Karpas-422 (cell line): ENCODE data around the gene CSNK2A1. TPM values are rescaled to one million over a fixed set of nuclear protein-coding genes. Genes with fewer than 3 reads are reported as not detected.
"Not testable (repeated sequence)": the region's sequence is repeated elsewhere in the genome, so short reads cannot be mapped to it uniquely, and the experiment has no call there.

Experiments
- DNase-seq: peaks from one replicate; pipeline ENCODE4 v3.0.0-alpha.2; 2015
- H2AFZ ChIP-seq: fragments of 200-600 bp; sonication (generic); 2 replicates; pipeline ENCODE4 v1.6.1; 2014; ENCODE audit warnings: antibody characterized with exemption, low read length, mixed read lengths
- H3K27ac ChIP-seq: fragments of 200-600 bp; sonication (generic); 2 replicates; pipeline ENCODE4 v1.5.1; 2014; ENCODE audit warnings: mild to moderate bottlenecking, low read length, moderate library complexity
- H3K27me3 ChIP-seq: fragments of 200-600 bp; sonication (generic); 2 replicates; pipeline ENCODE4 v1.6.1; 2014; ENCODE audit warnings: low read length, mixed read lengths
- H3K36me3 ChIP-seq: fragments of 200-600 bp; sonication (generic); 2 replicates; pipeline ENCODE4 v1.6.1; 2014; ENCODE audit warnings: low read length, mixed read lengths; ENCODE audit not compliant: insufficient read depth
- H3K4me1 ChIP-seq: fragments of 200-600 bp; sonication (generic); 2 replicates; pipeline ENCODE4 v1.6.1; 2014; ENCODE audit warnings: mild to moderate bottlenecking, low read length, mixed read lengths
- H3K4me2 ChIP-seq: fragments of 200-600 bp; sonication (generic); 2 replicates; pipeline ENCODE4 v1.6.1; 2014; ENCODE audit warnings: low read length, low read depth, mild to moderate bottlenecking; ENCODE audit not compliant: poor library complexity, severe bottlenecking
- H3K4me3 ChIP-seq: fragments of 200-600 bp; sonication (generic); 2 replicates; pipeline ENCODE4 v1.5.1; 2014; ENCODE audit warnings: mild to moderate bottlenecking, antibody characterized with exemption, low read length, mixed read lengths
- H3K79me2 ChIP-seq: fragments of 200-600 bp; sonication (generic); 2 replicates; pipeline ENCODE4 v1.6.1; 2014; ENCODE audit warnings: mild to moderate bottlenecking, low read length, mixed read lengths
- H3K9ac ChIP-seq: fragments of 200-600 bp; sonication (generic); 2 replicates; pipeline ENCODE4 v1.6.0; 2014; ENCODE audit warnings: low read length
- H3K9me2 ChIP-seq: fragments of 200-600 bp; sonication (generic), shearing (Covaris generic); replicated peaks from 2 replicates; pipeline ENCODE4 v1.6.0; 2014; ENCODE audit warnings: mild to moderate bottlenecking, low read length, moderate library complexity; ENCODE audit not compliant: insufficient read depth
- H3K9me3 ChIP-seq: fragments of 300-700, 200-600 bp; sonication (generic); 2 replicates; pipeline ENCODE4 v1.6.1; 2014; ENCODE audit warnings: low read length, mixed read lengths
- H4K20me1 ChIP-seq: fragments of 200-600 bp; sonication (generic); 2 replicates; pipeline ENCODE4 v1.6.1; 2014; ENCODE audit warnings: mild to moderate bottlenecking, antibody characterized with exemption, low read length, low read depth; ENCODE audit not compliant: insufficient read depth
- total RNA-seq: library from RNA; depleted of rRNA; stranded (reverse); fragments of >200 nt; shearing (Covaris generic); gene quantifications from 2 replicates; pipeline ENCODE4 v1.2.3, GENCODE V29; 2014; ENCODE audit warnings: low replicate concordance

Gene CSNK2A1
- total RNA-seq, 1 experiment from 2014 or later: 148 TPM

DNA sequence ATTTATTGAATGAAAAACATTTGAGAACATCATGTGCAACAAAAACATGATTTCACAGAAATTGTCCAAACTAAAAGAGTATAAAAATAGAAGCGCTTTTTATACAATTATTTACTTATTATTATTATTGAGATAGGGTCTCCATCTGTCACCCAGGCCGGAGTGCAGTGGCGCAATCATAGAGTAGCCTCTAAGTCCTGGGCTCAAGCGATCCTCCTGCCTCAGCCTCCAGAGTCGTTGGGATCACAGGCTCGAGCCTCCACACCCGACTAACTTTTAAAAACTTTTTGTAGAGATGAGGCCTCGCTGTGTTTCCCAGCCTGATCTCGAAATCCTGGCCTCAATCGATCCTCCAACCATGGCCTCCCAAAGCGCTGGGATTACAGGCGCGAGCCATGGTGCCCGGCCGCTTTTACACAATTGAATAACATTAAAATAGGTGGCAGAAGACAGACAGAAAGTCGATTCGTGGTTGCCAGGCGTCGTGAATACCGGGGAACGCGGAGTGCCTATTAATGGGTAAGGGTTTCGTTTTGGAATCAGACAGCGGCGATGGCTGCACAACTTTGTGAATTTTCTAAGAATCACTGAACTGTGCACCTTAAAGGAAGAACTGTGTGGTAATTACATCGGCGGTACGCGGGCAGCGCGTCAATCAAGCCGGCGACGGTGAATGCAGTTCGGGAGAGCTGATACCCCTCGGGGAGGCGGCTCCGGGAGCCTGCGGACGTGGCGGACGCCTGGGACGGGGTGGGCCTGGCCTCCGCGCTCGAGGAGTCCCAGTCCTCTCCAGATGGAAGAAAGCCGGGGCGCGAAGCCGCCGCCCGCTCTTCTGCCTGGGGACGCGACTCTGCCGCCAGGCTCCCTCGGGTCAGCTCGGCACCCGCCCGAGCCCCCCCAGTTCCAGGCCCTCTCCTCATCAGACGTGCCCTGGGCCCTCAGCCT, 82.1 kb downstream of the CSNK2A1 start:
- Histone ChIP-seq H2AFZ (no peak overlapping the region), H3K79me2 (peaks cover 54% of the 10 kb centered on the region), H3K4me3 (peak overlapping the region; percentile 71), H3K4me1 (peaks cover 28% of the 10 kb centered on the region), H4K20me1 (peaks cover 4% of the 10 kb centered on the region; the same call in 1 of the 2 replicates), H3K9ac (peak overlapping the region; percentile 91), H3K36me3 (no peaks in the 10 kb centered on the region), H3K9me2 (no peaks in the 10 kb centered on the region), H3K4me2 (peak overlapping the region; percentile 89), H3K27me3 (no peaks in the 10 kb centered on the region), H3K9me3 (no peaks in the 10 kb centered on the region), H3K27ac (peak overlapping the region; percentile 40)
- peak; percentile 68 for DNase-seq

- H3K36me3 ChIP-seq: no peaks in the 10 kb centered on the region
- no peaks in the 10 kb centered on the region for H3K9me3 ChIP-seq
- H2AFZ ChIP-seq: no peak overlapping the region
- H4K20me1 ChIP-seq: peaks cover 4% of the 10 kb centered on the region; the same call in 1 of the 2 replicates
- H3K79me2 ChIP-seq: peaks cover 62% of the 10 kb centered on the region
- no peaks in the 10 kb centered on the region for H3K9me2 ChIP-seq
- DNase-seq: no peak
- peak overlapping the region; percentile 71 for H3K4me3 ChIP-seq
- H3K9ac ChIP-seq: peak overlapping the region; percentile 45
- H3K4me1 ChIP-seq: peaks cover 28% of the 10 kb centered on the region
- H3K4me2 ChIP-seq: peak overlapping the region; percentile 89
- no peaks in the 10 kb centered on the region for H3K27me3 ChIP-seq
- H3K27ac ChIP-seq: no peak overlapping the region
Measured at GRCh38 chr20:460707-461106, 82.9 kb downstream of the CSNK2A1 start.

GRCh38 chr20:460180-460579, 83.4 kb downstream of the CSNK2A1 start:
- no peaks in the 10 kb centered on the region for H3K9me2 ChIP-seq
- H3K9ac ChIP-seq: peak overlapping the region; percentile 45
- no peak for DNase-seq
- no peaks in the 10 kb centered on the region for H3K27me3 ChIP-seq
- no peaks in the 10 kb centered on the region for H3K9me3 ChIP-seq
- H2AFZ ChIP-seq: no peak overlapping the region
- peak overlapping the region; percentile 89 for H3K4me2 ChIP-seq
- H3K36me3 ChIP-seq: no peaks in the 10 kb centered on the region
- peaks cover 28% of the 10 kb centered on the region for H3K4me1 ChIP-seq
- peaks cover 63% of the 10 kb centered on the region for H3K79me2 ChIP-seq
- H3K27ac ChIP-seq: no peak overlapping the region
- peak overlapping the region; percentile 71 for H3K4me3 ChIP-seq
- peaks cover 4% of the 10 kb centered on the region; the same call in 1 of the 2 replicates for H4K20me1 ChIP-seq

DNA sequence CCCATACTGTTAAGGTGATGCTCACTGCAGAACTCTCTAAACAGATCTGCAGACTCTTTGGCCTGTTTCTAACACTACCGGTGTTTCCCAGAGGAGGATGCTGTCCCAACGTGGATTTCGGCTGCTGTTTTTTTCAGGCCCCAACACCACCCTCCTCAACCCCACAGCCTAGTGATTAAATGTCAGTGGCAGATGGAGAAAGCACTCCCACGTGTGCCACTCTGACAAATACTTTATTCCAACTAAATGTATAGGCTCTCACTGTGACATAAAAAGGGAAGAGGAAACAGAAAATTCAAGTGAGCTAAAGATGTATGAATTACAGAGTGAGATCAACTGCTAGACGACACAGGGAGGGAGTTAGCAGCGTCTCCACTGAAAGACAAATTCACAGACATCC, 84.8 kb downstream of the CSNK2A1 start:
- peaks cover 4% of the 10 kb centered on the region; the same call in 1 of the 2 replicates for H4K20me1 ChIP-seq
- no peak overlapping the region for H3K9ac ChIP-seq
- peaks cover 75% of the 10 kb centered on the region for H3K79me2 ChIP-seq
- H3K9me2 ChIP-seq: no peaks in the 10 kb centered on the region
- no peaks in the 10 kb centered on the region for H3K9me3 ChIP-seq
- no peak overlapping the region for H2AFZ ChIP-seq
- no peak overlapping the region for H3K4me3 ChIP-seq
- no peak for DNase-seq
- H3K27ac ChIP-seq: no peak overlapping the region
- peaks cover 28% of the 10 kb centered on the region for H3K4me1 ChIP-seq
- H3K27me3 ChIP-seq: no peaks in the 10 kb centered on the region
- no peaks in the 10 kb centered on the region for H3K36me3 ChIP-seq
- H3K4me2 ChIP-seq: no peak overlapping the region

- peaks cover 4% of the 10 kb centered on the region for H3K4me1 ChIP-seq
- no peak overlapping the region for H3K4me2 ChIP-seq
- H2AFZ ChIP-seq: no peak overlapping the region
- no peaks in the 10 kb centered on the region for H3K9me3 ChIP-seq
- DNase-seq: no peak
- H3K4me3 ChIP-seq: no peak overlapping the region
- H3K79me2 ChIP-seq: peaks cover 90% of the 10 kb centered on the region
- H3K9ac ChIP-seq: no peak overlapping the region
- no peaks in the 10 kb centered on the region for H3K36me3 ChIP-seq
- H4K20me1 ChIP-seq: 0 out of 2 replicates have a peak, but pooled peaks cover under 1% of the 10 kb centered on the region
- H3K27ac ChIP-seq: no peak overlapping the region
- no peaks in the 10 kb centered on the region for H3K27me3 ChIP-seq
- no peaks in the 10 kb centered on the region for H3K9me2 ChIP-seq
Measured at GRCh38 chr20:454951-455350, 88.6 kb downstream of the CSNK2A1 start.

- H3K9me2 ChIP-seq, H4K20me1 ChIP-seq, H2AFZ ChIP-seq, H3K36me3 ChIP-seq, H3K4me2 ChIP-seq, H3K27me3 ChIP-seq, DNase-seq, H3K9ac ChIP-seq, H3K4me3 ChIP-seq, H3K27ac ChIP-seq, H3K9me3 ChIP-seq, H3K4me1 ChIP-seq: not testable (repeated sequence)
- peaks cover 81% of the 10 kb centered on the region for H3K79me2 ChIP-seq
Measured at GRCh38 chr20:452021-452420, 91.6 kb downstream of the CSNK2A1 start.

DNA sequence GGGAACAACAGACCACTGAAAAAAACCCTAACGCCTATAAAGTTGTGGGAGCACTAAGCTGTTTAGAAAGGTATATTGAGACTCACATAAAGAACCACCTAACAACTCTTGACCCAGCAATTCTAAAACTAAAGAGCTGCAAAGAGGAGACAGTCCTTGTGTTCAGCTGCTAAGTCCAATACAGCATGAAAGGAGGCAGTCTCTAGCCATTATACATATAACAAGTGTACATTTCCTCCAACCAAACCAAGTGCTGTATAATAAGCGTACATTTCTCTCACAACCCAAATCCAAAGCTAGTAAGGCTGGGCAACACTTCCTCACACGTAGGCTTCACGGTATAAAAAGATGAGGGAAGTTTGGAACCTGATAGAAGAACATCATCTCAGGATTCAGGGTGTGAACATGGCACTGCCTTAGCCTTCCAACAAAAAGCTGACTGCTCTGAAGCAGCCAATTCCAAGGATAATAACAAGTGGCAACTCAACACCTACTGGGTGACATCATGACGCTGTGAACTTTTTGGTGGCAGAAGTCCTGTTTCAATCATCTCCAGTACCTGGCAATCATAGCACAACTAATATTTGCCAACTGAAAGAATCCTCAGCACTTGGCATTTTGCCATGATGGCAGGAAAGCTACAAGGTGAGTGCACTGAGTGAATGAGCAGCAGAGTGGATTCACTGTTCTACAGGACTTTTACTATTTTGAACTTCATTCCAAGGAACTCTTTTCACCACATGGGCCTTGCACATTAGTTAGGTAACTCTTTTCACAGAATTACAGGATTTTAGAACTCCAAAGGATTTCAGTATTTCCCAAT, 97.9 kb downstream of the CSNK2A1 start:
- H3K79me2 ChIP-seq: peaks cover 40% of the 10 kb centered on the region
- H2AFZ ChIP-seq: no peak overlapping the region
- no peak for DNase-seq
- no peak overlapping the region for H3K4me3 ChIP-seq
- peaks cover 19% of the 10 kb centered on the region for H3K36me3 ChIP-seq
- H3K4me2 ChIP-seq: no peak overlapping the region
- no peaks in the 10 kb centered on the region for H3K27me3 ChIP-seq
- no peak overlapping the region for H3K27ac ChIP-seq
- H3K4me1 ChIP-seq: no peaks in the 10 kb centered on the region
- no peaks in the 10 kb centered on the region for H3K9me2 ChIP-seq
- peaks cover 8% of the 10 kb centered on the region; the same call in 1 of the 2 replicates for H4K20me1 ChIP-seq
- H3K9ac ChIP-seq: no peak overlapping the region
- no peaks in the 10 kb centered on the region for H3K9me3 ChIP-seq
